Measurements from ENCODE around the gene PLAU.

The PLAU gene

DNA sequence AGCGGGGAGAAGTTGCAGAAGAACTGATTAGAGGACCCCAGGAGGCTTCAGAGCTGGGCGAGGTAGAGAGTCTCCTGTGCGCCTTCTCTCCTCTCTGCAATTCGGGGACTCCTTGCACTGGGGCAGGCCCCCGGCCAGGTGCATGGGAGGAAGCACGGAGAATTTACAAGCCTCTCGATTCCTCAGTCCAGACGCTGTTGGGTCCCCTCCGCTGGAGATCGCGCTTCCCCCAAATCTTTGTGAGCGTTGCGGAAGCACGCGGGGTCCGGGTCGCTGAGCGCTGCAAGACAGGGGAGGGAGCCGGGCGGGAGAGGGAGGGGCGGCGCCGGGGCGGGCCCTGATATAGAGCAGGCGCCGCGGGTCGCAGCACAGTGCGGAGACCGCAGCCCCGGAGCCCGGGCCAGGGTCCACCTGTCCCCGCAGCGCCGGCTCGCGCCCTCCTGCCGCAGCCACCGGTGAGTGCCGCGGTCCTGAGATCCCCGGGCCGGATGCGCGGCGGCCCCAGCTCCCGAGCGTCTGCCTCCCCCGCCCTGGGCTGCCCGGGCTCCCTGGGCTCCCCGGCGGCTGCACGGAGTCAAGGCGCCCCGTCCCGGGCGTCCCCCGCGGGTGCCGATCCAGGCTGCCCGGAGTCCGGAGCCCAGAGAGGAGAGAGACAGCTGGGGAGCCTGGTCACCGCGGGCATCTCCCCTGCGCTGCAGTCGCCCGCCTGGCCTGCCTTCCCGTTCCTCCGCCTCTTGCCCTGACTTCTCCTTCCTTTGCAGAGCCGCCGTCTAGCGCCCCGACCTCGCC lies at the start of gene PLAU:
Gene PLAU, plus strand, starts transcription at position 369 of the 789 bp plus-strand sequence. CDS start 424 bp downstream, outside the sequence.
- no peak for DNase-seq (ENCODE audit: low read depth in 2 of 2)

GRCh38 chr10:73862011-73862410 lies 48.9 kb upstream of the PLAU start:
- no peak for DNase-seq (ENCODE audit: low read depth in 2 of 2)

GRCh38 chr10:73863039-73863817 lies 47.7 kb upstream of the PLAU start:
- DNase-seq (ENCODE audit: low read depth in 2 of 2), result no peak

- DNase-seq (ENCODE audit: low read depth in 2 of 2), result no peak
Observed at GRCh38 chr10:73864229-73864628, 46.7 kb upstream of the PLAU start.

- DNase-seq (ENCODE audit: low read depth in 2 of 2), result no peak
Observed at GRCh38 chr10:73865107-73865458, 45.8 kb upstream of the PLAU start.

GRCh38 chr10:73865459-73866442 lies 45.2 kb upstream of the PLAU start:
- DNase-seq (ENCODE audit: low read depth in 2 of 2), result no peak

DNA sequence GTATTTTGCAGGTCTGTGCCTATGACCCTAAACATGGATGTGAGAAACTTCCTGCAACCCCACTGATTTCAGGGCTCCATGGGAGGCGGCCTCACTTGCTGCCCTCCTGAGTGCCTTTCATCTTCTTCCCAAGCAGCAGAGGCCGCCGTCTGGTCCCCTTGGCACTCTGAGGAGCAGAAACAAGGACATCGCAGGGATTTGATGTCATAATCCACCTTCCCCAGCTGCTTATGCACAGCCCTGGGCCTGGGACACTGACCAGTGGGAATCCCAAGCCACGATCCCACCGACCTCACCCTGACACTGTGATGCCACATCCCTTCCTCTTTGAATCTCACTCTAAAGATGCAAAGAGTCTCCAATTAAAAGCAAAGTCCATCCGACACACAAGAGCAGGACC lies 44.3 kb upstream of the PLAU start:
- no peak for DNase-seq (ENCODE audit: low read depth in 2 of 2)

DNA sequence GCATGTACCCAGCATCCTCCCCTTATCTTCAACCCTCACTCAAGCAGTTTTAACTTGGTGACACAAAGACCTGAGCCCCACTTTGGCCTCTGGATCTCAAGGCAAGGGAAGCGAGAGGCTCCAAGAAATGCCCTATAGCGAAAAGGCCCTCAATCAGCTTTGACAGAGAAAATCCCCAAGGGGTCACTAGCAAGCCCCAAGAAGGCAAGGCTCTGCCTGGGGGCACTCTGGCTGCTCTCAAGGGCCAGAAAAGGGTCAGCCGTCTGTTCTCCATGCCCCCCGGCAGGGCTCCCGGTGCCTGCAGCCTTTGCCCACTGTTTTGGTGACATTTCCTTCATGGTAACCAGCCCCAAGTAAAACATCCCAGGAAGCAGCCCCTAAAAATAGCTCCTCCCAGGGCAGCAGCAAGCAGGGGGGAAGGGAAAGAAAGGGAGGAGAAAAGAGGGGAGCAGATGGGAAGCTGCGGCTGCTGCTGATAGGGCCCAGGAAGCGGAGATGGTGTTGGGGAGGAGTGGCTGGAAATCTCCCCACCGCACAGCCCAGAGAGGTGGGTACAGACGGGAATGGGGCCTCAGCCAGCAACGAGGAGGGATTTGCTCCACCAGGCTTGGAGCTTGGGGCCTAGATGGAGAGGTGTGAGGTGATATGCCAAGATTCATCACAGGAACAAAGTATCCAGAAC lies 43.7 kb upstream of the PLAU start:
- no peak for DNase-seq (ENCODE audit: low read depth in 2 of 2)

DNA sequence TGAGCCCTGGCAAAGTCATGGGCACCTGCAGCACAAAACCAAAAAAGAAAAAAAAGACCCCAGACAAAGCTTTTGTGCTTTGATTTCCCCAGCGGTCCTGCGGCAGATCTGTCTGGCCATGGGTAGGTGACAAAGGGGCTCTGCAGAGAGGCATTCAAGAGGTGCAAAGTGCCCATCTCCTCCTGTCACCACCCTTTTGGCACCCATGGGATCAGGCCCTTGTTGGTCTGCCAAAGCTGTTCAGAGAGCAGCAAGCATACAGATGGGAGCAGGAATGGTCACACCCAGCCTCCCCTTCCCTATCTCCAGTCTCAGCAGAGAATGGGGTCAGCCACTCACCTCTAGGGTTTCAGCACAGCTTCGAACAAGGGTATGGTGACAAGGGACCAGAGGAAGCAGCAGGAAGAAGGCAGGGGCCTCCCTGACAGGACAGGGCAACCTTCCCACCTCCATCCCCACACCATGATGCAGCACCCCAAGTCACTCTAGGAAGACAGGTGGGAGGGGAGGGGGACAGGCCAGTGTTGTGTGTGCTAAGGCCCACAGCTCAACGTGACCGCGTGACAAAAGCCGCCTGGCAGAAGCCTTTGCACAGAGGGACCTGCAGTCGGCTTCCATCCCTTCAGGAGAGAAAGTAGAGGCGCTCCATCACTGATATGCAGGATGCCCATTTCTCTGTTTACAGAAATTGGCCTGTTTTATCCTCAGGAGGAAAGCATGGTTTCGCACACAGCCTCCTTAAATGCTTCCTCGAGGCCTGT lies 42.9 kb upstream of the PLAU start:
- DNase-seq (ENCODE audit: low read depth in 2 of 2), result no peak

GRCh38 chr10:73868655-73869195 lies 42.2 kb upstream of the PLAU start:
- no peak for DNase-seq (ENCODE audit: low read depth in 2 of 2)

DNA sequence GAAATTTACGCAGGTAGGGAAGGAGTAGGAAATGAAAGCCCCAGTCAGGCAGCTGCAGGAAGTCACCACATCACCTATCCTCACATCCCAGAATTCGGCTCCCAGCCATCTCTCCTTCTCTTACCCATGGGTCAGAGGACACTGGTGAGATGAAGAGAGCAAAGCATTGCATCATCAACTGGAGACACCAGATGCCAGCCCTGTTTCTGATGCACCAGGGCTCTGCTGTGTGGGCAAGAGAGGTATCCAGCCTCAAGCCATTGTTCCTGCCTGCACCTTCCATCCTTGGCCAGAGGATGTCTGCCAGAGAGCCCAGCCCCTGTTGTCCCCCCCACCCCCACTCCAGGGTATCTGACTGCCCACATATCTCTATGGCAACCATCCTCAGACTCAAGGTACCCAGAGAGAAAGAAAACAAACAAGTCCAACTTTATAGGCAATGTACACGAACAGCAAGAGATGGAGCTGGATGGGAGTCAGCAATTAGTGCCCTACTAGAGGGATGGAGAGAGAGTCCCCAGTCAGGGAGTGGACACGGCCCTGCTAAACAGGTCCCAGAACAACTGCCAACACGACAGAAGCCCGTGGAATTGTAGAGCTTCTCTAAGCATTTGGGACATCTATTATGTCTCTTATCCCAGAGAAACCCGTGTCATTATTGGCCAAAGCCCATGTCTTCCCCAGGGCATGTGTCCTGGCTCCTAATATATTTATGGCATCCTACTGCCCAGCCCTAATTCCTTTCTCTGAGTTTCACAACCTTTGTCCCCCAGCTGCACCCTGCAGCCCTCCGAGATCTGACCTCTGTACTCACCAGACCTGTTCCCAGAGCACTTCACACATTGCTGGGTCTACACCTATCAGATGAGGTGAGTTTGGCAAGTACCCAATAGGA lies 39.4 kb upstream of the PLAU start:
- no peak for DNase-seq (ENCODE audit: low read depth in 2 of 2)

GRCh38 chr10:73872190-73872710 lies 38.7 kb upstream of the PLAU start:
- no peak for DNase-seq (ENCODE audit: low read depth in 2 of 2)

GRCh38 chr10:73873142-73873837 lies 37.6 kb upstream of the PLAU start:
- DNase-seq (ENCODE audit: low read depth in 2 of 2), result no peak

DNA sequence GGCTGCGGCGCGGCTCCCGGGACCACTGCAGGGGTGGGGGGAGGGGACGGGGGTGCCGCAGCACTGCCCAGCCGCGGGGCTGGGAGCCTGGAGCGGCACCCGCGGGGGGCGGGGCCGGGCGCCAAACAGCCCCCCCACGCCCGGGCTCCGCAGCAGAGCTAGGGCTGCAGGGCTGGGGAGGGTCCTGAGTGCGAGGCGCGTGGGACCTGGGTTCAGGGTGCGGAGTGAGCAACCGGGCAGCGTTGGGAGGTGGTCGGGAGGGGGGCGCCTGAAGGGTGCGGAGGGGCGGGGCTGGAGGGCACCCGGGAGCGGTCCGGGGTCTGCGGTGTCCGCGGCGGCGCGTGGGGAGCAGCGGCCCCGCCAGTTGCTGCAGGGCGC lies 37.1 kb upstream of the PLAU start:
- no peak for DNase-seq (ENCODE audit: low read depth in 2 of 2)

- peak; percentile 58 to 71 for DNase-seq (ENCODE audit: low read depth in 2 of 2)
Observed at GRCh38 chr10:73874267-73875138, 36.4 kb upstream of the PLAU start, which contains the start of gene CAMK2G. Gene CAMK2G (minus strand): TSS chr10:73874555. CDS start chr10:73874461, 94 bp downstream.

- no peak for DNase-seq (ENCODE audit: low read depth in 2 of 2)
Observed at GRCh38 chr10:73875139-73875475, 35.8 kb upstream of the PLAU start.

DNA sequence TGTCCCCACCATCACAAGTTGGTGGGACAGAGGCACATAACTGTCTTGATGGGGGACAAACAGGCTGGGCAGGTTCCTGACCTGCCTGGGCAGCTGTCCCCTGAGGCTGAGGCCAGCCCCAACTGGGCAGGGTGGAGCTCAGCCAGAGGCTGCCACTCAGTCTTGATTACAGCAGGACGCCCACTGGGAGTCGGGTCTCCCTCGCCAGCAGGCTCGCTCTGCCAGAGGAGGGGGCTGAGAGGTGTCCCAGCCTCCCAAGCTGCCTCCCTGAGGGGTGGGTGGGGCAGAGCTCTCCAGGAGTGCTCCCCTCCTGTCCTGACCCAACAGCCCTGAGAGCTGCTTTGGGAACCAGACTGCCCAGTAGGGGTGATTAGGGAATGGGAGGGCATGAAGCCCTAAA lies 34.8 kb upstream of the PLAU start:
- DNase-seq (ENCODE audit: low read depth in 2 of 2), result no peak

GRCh38 chr10:73876566-73876965 lies 34.4 kb upstream of the PLAU start:
- DNase-seq (ENCODE audit: low read depth in 2 of 2), result no peak

Measured in activated CD8-positive, alpha-beta memory T cell treated with anti-CD3 and anti-CD28 coated beads for 4 hours (primary cell).